GM23338 (cell line): ENCODE results near the gene GP5.

Experiments
- CREB1 ChIP-seq: fragments of 250-450 bp; sonication (Bioruptor Pico); IDR thresholded peaks from 2 replicates; pipeline ENCODE4 v1.5.0; 2020; ENCODE audit warnings: low read depth, mild to moderate bottlenecking, moderate library complexity
- CTCF ChIP-seq, 2 experiments: fragments of 200-600 bp in 1 of 2; sonication (generic) in 1 of 2; conservative IDR thresholded peaks; 2 replicates each; pipeline versions ENCODE4 v1.5.1 to v1.6.1; 2016 to 2017; ENCODE audit warnings: antibody characterized with exemption in 2 of 2, low read depth in 2 of 2, mild to moderate bottlenecking in 2 of 2, moderate library complexity in 1 of 2
- EZH2 ChIP-seq: fragments of 200-600 bp; sonication (generic); IDR thresholded peaks from one replicate; pipeline ENCODE4 v1.8.0; 2017; ENCODE audit warnings: antibody characterized with exemption, mild to moderate bottlenecking, low read depth; ENCODE audit not compliant: unreplicated experiment
- EZH2phosphoT487 ChIP-seq: fragments of 200-600 bp; sonication (generic); IDR thresholded peaks from one replicate; pipeline ENCODE4 v1.8.1; 2018; ENCODE audit warnings: antibody characterized with exemption; ENCODE audit not compliant: unreplicated experiment
- JUNB ChIP-seq: IDR thresholded peaks from one replicate; pipeline ENCODE4 v1.6.1; 2016; ENCODE audit warnings: antibody characterized with exemption; ENCODE audit not compliant: unreplicated experiment
- NANOG ChIP-seq: IDR thresholded peaks from 2 replicates; pipeline ENCODE4 v1.6.1; 2016; ENCODE audit warnings: antibody characterized with exemption, borderline replicate concordance

GRCh38 chr3:194384156-194384555, 14.9 kb downstream of the GP5 start:
- TF ChIP-seq EZH2phosphoT487 = no peak
- TF ChIP-seq CTCF (conservative IDR thresholded peaks at IDR 0.05; ENCODE audit: low read depth in 2 of 2) = no peak
- no peak for TF ChIP-seq EZH2
- TF ChIP-seq NANOG = no peak
- no peak for TF ChIP-seq CREB1 (CRISPR knock-in tag)
- TF ChIP-seq JUNB = no peak
